ENCODE results near the gene CNTNAP5. TPM values are rescaled to one million over a fixed set of nuclear protein-coding genes. Genes with fewer than 3 reads are reported as not detected.

CNTNAP5 gene
- total RNA-seq, 1 donor from 2014 or later = not detected

DNA sequence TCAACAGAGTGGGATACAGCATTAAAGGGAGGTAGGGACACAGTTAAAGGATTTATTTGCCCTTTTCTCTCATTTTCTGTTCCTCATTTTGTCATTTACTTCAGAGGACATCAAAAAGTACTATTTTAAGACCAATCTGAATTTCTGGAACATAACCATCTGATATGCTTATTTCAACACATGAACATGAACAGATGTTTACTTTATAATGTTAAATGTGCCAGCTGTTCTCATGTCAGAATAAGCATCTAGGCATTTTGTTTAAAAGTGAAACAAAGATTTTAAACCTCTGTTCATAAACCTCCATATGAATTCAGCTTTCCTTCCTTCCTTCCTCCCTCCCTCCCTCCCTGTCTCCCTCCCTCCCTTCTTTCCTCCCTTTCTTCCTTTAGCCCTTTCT lies 677.7 kb downstream of the CNTNAP5 start:
- H3K4me3 Mint-ChIP-seq (ENCODE audit: low read depth) = no peak overlapping the region
- peaks cover 26% of the 10 kb centered on the region for H3K9me3 Mint-ChIP-seq
- H3K27ac Mint-ChIP-seq = no peak overlapping the region
- no peaks in the 10 kb centered on the region for H3K27me3 Mint-ChIP-seq (ENCODE audit: low read depth)
- no peaks in the 10 kb centered on the region for H3K36me3 Mint-ChIP-seq (ENCODE audit: low read depth)
- H3K4me1 Mint-ChIP-seq (ENCODE audit: low read depth) = no peaks in the 10 kb centered on the region
- DNase-seq (ENCODE audit: low spot score) = no peak
- intact Hi-C loops (cut with micrococcal nuclease) = no loop called here

DNA sequence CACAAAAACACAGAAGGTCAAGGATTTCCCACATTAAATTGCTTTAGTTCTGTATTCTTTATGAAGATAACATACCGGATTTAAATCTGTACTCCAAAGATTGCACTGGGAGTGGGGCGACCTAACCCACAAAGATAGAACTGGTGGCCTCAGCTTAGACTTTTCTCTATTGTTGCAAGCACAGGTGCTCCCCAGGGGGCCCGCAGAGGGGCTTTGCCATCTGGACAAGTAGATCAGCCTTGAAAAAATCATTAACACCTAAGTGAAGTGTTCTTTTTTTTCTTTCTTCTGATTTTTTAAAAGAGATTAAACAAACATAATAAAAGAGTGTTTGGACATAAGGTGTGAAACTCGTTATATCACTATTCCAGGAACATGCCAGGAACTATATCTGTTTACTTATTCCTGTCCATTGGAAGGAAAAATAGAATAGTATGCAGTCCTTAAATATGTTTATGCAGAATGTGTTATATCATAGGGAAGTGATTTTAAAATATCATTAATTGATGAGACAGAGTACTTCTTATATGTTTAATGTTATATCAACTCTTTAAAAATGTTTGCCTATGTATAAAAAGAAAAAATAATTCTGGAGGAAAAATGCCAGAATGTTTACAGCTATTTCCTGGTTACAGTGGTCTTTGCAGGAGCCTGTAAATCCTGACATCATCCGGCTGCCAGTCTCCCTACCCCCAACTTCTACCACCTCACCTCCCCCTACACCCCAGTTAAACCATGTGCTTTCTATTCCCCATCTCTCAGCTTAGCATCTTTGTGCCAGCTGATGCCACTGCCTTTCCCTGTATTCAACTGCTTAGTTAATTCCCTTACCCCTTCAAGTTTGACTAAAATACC lies 679.2 kb downstream of the CNTNAP5 start:
- Mint-ChIP-seq H3K36me3 (ENCODE audit: low read depth) (no peaks in the 10 kb centered on the region), H3K27me3 (ENCODE audit: low read depth) (no peaks in the 10 kb centered on the region), H3K27ac (no peak overlapping the region), H3K4me3 (ENCODE audit: low read depth) (no peak overlapping the region), H3K4me1 (ENCODE audit: low read depth) (no peaks in the 10 kb centered on the region), H3K9me3 (peaks cover 29% of the 10 kb centered on the region)
- intact Hi-C loops (cut with micrococcal nuclease) = no loop called here
- no peak for DNase-seq (ENCODE audit: low spot score)

DNA sequence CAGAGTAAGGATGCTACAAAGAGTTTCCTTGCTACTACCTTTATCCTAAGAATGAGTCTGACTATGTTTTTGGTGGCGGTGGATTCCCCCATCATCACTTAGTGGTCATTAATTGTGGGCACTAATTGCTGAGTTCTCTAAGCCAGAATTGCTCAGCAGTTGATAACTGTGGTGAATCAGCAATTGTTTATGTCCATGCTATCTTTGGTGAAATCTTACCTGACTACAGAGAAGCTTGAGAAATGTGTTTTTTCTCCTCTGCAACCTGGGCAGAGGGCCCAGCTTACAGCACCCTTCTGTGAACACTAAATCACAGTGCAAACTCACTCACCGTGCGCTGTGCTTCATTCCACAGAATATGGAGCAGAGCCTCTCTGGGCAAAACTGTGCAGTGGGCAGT lies 683.6 kb downstream of the CNTNAP5 start:
- intact Hi-C loops (cut with micrococcal nuclease) = no loop called here
- no peak overlapping the region for H3K4me3 Mint-ChIP-seq (ENCODE audit: low read depth)
- no peak overlapping the region for H3K27ac Mint-ChIP-seq
- H3K9me3 Mint-ChIP-seq = peaks cover 24% of the 10 kb centered on the region
- no peaks in the 10 kb centered on the region for H3K27me3 Mint-ChIP-seq (ENCODE audit: low read depth)
- DNase-seq (ENCODE audit: low spot score) = no peak
- no peaks in the 10 kb centered on the region for H3K4me1 Mint-ChIP-seq (ENCODE audit: low read depth)
- no peaks in the 10 kb centered on the region for H3K36me3 Mint-ChIP-seq (ENCODE audit: low read depth)

DNA sequence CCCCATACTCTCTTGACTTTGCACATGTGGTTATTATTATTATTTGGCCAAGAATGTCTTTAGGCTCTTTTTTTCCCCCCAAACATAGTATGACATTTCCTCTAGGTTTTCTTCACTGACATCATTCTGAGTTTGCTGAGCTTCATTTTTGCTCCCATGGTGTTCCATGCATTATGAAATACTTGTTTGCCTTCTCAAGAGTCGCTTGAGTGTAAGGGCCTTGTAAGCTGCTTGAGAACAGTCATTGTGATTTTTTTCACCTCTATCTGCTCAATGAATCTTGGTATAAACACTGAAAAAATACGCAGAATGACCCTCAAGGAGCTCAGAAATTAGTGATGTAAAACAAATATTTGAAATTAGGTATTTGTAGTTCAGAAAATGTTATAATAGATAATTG lies 688.9 kb downstream of the CNTNAP5 start:
- Mint-ChIP-seq H3K36me3 (ENCODE audit: low read depth) (no peaks in the 10 kb centered on the region), H3K4me1 (ENCODE audit: low read depth) (no peaks in the 10 kb centered on the region), H3K9me3 (peaks cover 26% of the 10 kb centered on the region), H3K27me3 (ENCODE audit: low read depth) (no peaks in the 10 kb centered on the region), H3K4me3 (ENCODE audit: low read depth) (no peak overlapping the region), H3K27ac (no peak overlapping the region)
- intact Hi-C loops (cut with micrococcal nuclease) = no loop called here
- no peak for DNase-seq (ENCODE audit: low spot score)

DNA sequence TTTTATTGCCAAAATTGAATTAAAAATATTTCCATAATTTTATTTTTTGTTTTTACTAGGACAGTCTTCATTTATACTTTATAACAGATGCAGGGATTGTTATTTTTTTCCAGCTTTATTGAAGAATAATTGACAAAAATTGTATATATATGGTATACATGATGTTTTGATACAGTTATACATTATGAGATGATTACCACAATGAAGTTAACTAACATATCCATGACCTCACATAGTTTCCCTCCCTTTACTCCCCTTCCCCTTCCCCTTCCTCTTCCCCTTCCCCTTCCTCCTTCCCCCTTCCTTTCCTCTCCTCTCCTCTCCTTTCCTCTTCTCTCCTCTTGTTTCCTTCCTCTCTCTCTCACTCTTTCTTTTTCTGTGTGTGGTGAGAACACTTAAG lies 700.1 kb downstream of the CNTNAP5 start:
- H3K27me3 Mint-ChIP-seq (ENCODE audit: low read depth) = no peaks in the 10 kb centered on the region
- intact Hi-C loops (cut with micrococcal nuclease) = no loop called here
- no peak for DNase-seq (ENCODE audit: low spot score)
- no peak overlapping the region for H3K4me3 Mint-ChIP-seq (ENCODE audit: low read depth)
- H3K36me3 Mint-ChIP-seq (ENCODE audit: low read depth) = no peaks in the 10 kb centered on the region
- H3K4me1 Mint-ChIP-seq (ENCODE audit: low read depth) = no peaks in the 10 kb centered on the region
- no peak overlapping the region for H3K27ac Mint-ChIP-seq
- peaks cover 10% of the 10 kb centered on the region for H3K9me3 Mint-ChIP-seq

DNA sequence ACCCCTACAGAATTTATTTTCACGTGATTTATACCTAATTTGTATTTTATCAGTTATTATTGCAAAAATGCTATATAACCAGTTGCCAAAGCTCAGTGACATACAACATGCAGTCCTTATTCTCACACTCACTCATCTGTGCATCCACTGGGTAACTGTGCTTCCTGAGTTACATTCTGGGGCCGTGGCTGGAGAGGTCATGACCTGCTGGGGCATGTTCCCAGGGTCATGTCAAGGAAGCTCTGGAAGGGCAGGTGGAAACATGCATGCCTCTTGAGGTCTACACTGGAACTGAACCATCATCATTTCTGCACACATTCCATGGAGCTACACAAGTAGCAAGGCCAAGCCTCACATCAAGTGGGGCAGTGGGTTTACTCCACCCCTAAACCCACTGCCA lies 715.5 kb downstream of the CNTNAP5 start:
- Mint-ChIP-seq H3K27ac (no peak overlapping the region), H3K9me3 (peaks cover 16% of the 10 kb centered on the region), H3K4me3 (ENCODE audit: low read depth) (no peak overlapping the region), H3K4me1 (ENCODE audit: low read depth) (no peaks in the 10 kb centered on the region), H3K27me3 (ENCODE audit: low read depth) (no peaks in the 10 kb centered on the region), H3K36me3 (ENCODE audit: low read depth) (no peaks in the 10 kb centered on the region)
- DNase-seq (ENCODE audit: low spot score) = no peak
- intact Hi-C loops (cut with micrococcal nuclease) = no loop called here

DNA sequence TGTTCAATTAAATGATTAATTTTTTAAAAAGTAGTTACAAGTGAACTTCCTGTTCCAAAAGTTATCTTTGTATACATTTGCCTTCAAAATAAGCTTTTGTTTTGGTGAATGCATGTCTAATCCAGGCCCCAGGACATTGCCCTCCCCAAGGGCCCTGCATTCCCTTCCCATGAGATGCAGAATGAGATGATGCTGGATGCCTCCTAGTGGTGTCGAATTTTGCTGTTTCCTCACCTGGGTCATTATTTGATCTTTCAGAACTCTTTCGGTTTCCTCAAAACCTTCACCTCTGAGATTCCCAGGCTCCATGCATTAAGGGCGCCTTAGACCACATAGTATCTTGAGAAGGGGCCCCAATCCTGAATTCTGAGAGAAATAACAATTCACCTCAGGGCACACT lies 728.8 kb downstream of the CNTNAP5 start:
- H3K27me3 Mint-ChIP-seq (ENCODE audit: low read depth) = no peaks in the 10 kb centered on the region
- no peak for DNase-seq (ENCODE audit: low spot score)
- intact Hi-C loops (cut with micrococcal nuclease) = no loop called here
- no peak overlapping the region for H3K27ac Mint-ChIP-seq
- no peaks in the 10 kb centered on the region for H3K4me1 Mint-ChIP-seq (ENCODE audit: low read depth)
- H3K9me3 Mint-ChIP-seq = peaks cover 11% of the 10 kb centered on the region
- no peak overlapping the region for H3K4me3 Mint-ChIP-seq (ENCODE audit: low read depth)
- H3K36me3 Mint-ChIP-seq (ENCODE audit: low read depth) = no peaks in the 10 kb centered on the region

DNA sequence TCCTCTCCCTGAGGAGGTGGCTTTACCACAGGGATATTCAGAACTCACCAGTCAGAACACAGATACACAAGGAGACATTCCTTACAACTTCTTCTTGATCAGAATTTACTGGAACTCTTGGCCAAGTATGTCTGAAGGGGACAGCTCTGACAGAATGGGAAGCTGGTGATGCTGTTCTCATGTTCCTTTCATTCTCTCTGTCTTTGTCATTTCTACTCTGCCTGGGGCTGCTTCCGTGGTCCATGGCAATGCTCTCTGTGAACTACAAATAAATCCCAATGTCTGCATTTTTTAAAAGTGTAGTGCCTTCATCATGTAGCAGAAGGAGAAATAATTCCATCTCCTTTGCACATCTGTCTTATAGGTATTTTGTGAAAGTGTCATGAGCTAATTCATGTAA lies 730.3 kb downstream of the CNTNAP5 start:
- peaks cover 6% of the 10 kb centered on the region for H3K9me3 Mint-ChIP-seq
- H3K4me1 Mint-ChIP-seq (ENCODE audit: low read depth) = no peaks in the 10 kb centered on the region
- no peak overlapping the region for H3K4me3 Mint-ChIP-seq (ENCODE audit: low read depth)
- no peaks in the 10 kb centered on the region for H3K36me3 Mint-ChIP-seq (ENCODE audit: low read depth)
- H3K27me3 Mint-ChIP-seq (ENCODE audit: low read depth) = no peaks in the 10 kb centered on the region
- no peak for DNase-seq (ENCODE audit: low spot score)
- intact Hi-C loops (cut with micrococcal nuclease) = no loop called here
- H3K27ac Mint-ChIP-seq = no peak overlapping the region

DNA sequence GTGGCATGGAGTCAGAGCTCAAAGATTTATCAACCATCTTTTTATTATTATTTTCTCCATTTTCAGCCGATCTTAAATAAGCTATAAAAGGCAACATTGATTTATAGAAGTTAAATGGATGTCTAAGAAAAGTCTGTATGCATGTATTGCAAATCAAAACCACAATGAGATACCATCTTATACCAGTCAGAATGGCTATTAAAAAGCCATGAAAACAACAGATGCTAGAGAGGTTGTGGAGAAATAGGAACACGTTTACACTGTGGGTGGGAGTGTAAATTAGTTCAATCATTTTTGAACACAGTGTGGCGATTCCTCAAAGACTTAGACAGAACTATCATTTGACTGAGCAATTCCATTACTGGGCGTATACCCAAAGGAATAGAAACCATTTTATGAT lies 731.0 kb downstream of the CNTNAP5 start:
- no peaks in the 10 kb centered on the region for H3K4me1 Mint-ChIP-seq (ENCODE audit: low read depth)
- H3K9me3 Mint-ChIP-seq = peaks cover 6% of the 10 kb centered on the region
- intact Hi-C loops (cut with micrococcal nuclease) = no loop called here

DNA sequence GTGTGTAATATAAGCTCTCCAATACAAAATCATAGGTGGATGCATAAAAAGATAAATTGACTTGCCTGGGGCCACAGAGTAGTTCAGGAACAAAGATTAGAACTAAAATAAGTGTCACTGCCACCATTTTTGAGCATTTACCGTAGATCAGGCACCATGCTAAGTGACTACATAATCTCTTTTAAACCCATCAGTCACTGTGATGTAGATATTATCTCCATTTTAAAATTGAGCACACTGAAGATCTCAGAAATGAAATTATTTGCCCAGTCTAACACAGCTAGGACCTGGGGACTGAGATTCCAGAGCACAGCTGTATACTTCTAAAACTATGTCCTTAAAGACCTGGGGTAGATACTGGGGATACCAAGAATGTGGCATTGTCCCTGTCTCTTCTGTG lies 737.3 kb downstream of the CNTNAP5 start:
- no peaks in the 10 kb centered on the region for H3K27me3 Mint-ChIP-seq (ENCODE audit: low read depth)
- no peak for DNase-seq (ENCODE audit: low spot score)
- no peaks in the 10 kb centered on the region for H3K36me3 Mint-ChIP-seq (ENCODE audit: low read depth)
- no peak overlapping the region for H3K4me3 Mint-ChIP-seq (ENCODE audit: low read depth)
- H3K4me1 Mint-ChIP-seq (ENCODE audit: low read depth) = no peaks in the 10 kb centered on the region
- H3K9me3 Mint-ChIP-seq = peaks cover 16% of the 10 kb centered on the region
- H3K27ac Mint-ChIP-seq = no peak overlapping the region
- intact Hi-C loops (cut with micrococcal nuclease) = no loop called here

More for the DNA sequence above, 731.0 kb downstream of the CNTNAP5 start:
- Mint-ChIP-seq H3K27me3 (ENCODE audit: low read depth) (no peaks in the 10 kb centered on the region), H3K4me3 (ENCODE audit: low read depth) (no peak overlapping the region), H3K36me3 (ENCODE audit: low read depth) (no peaks in the 10 kb centered on the region), H3K27ac (no peak overlapping the region)
- DNase-seq (ENCODE audit: low spot score) = no peak

DNA sequence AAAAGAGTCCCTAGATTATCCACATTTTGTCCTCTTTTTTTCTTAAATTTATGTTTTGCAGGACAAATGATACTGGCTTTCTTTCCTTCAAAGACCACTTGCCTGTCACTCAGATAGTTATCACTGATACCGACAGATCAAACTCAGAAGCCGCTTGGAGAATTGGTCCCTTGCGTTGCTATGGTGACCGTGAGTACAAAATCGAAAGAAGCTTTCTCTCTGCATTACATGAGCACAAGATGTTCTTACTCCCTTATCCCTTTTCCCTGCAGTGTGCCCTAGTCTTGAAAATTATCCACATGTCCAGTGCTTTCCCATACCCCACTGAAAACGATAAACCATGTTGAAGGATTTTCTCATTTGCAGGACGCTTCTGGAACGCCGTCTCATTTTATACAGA lies 738.5 kb downstream of the CNTNAP5 start:
- intact Hi-C loops (cut with micrococcal nuclease) = no loop called here
- Mint-ChIP-seq H3K4me3 (ENCODE audit: low read depth) (no peak overlapping the region), H3K27me3 (ENCODE audit: low read depth) (no peaks in the 10 kb centered on the region), H3K36me3 (ENCODE audit: low read depth) (no peaks in the 10 kb centered on the region), H3K9me3 (peaks cover 10% of the 10 kb centered on the region), H3K4me1 (ENCODE audit: low read depth) (no peaks in the 10 kb centered on the region), H3K27ac (no peak overlapping the region)
- DNase-seq (ENCODE audit: low spot score) = no peak

DNA sequence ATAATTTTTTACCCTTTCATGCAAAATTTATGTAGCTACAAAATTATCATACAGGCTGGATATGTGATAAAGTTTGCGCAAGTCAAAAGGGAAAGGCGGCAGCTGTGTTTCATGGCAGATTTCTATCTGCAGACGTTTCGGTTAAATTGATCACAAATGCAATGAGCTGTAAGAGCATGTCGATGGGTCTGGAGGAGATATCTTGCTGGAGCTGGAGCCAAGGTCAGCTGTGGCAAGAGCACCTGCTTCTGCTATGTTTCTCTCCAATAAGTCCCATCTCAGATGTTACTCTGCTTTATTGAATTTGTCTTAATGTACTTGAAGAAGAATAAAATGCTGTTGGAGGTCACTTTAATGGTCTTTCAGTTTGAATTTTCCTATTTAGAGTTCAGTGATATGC lies 749.7 kb downstream of the CNTNAP5 start:
- no peak for DNase-seq (ENCODE audit: low spot score)
- Mint-ChIP-seq H3K9me3 (peaks cover 15% of the 10 kb centered on the region), H3K4me3 (ENCODE audit: low read depth) (no peak overlapping the region), H3K4me1 (ENCODE audit: low read depth) (no peaks in the 10 kb centered on the region), H3K27me3 (ENCODE audit: low read depth) (no peaks in the 10 kb centered on the region), H3K27ac (no peak overlapping the region), H3K36me3 (ENCODE audit: low read depth) (no peaks in the 10 kb centered on the region)
- intact Hi-C loops (cut with micrococcal nuclease) = no loop called here

DNA sequence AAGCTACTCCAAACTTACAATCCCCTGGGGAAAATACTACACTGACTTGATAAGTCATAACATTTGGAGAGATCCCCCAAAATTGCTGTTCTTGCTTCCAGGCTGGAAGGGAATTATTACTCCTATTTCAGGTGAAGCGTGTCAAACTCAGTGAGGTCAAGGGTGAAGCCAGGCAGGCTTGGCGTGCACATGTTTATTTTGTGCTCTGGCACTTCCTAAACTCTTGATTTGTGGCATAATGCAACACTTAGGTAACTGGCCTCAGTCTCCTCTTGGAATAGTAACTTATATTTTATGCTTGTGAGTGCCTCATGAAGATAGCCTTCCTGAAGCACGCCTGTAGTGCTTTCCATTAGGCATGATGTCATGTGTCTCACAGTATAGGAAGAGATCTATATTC lies 751.2 kb downstream of the CNTNAP5 start:
- no peaks in the 10 kb centered on the region for H3K4me1 Mint-ChIP-seq (ENCODE audit: low read depth)
- H3K36me3 Mint-ChIP-seq (ENCODE audit: low read depth) = no peaks in the 10 kb centered on the region
- H3K27me3 Mint-ChIP-seq (ENCODE audit: low read depth) = no peaks in the 10 kb centered on the region
- H3K9me3 Mint-ChIP-seq = peaks cover 16% of the 10 kb centered on the region
- intact Hi-C loops (cut with micrococcal nuclease) = no loop called here
- no peak for DNase-seq (ENCODE audit: low spot score)
- H3K4me3 Mint-ChIP-seq (ENCODE audit: low read depth) = no peak overlapping the region
- H3K27ac Mint-ChIP-seq = no peak overlapping the region

DNA sequence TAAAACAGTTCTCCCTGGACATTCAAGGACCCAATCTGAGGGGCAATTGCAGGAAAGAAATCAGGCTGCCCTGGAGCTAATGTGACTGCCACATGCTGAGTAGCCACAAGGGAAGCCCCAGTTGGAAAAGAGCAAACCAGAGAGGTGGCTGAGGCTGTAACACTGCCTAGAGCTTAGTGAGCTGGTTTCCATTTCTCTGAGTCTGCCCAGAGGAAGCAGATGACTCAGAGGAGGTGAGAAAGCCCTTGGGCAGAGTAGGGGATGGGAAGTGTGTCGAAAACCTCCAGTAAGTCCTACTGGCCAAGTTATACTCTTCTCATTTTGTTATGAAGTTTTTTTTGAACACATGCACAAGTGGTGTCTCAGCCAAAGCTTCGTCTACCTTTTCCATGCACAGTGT lies 753.0 kb downstream of the CNTNAP5 start:
- intact Hi-C loops (cut with micrococcal nuclease) = no loop called here
- Mint-ChIP-seq H3K4me1 (ENCODE audit: low read depth) (no peaks in the 10 kb centered on the region), H3K36me3 (ENCODE audit: low read depth) (no peaks in the 10 kb centered on the region), H3K4me3 (ENCODE audit: low read depth) (no peak overlapping the region), H3K27me3 (ENCODE audit: low read depth) (no peaks in the 10 kb centered on the region), H3K27ac (no peak overlapping the region), H3K9me3 (peaks cover 13% of the 10 kb centered on the region)
- DNase-seq (ENCODE audit: low spot score) = no peak
